ENCODE measurements around the gene RTN4RL1. TPM values are rescaled to one million over a fixed set of nuclear protein-coding genes. Genes with fewer than 3 reads are reported as not detected.

RTN4RL1 gene
- total and polyA plus RNA-seq, 2 of the 13 experiments (the other 11 are each of a cell fraction or from before 2014, with no cell fraction given) = 0.01 TPM; not detected in 1

GRCh38 chr17:1909985-1910384 lies 115.1 kb downstream of the RTN4RL1 start (continued):
- no peak for TF ChIP-seq ZNF678 (CRISPR knock-in tag; IDR thresholded peaks at IDR 0.05)
- TF ChIP-seq, protein P1, sequence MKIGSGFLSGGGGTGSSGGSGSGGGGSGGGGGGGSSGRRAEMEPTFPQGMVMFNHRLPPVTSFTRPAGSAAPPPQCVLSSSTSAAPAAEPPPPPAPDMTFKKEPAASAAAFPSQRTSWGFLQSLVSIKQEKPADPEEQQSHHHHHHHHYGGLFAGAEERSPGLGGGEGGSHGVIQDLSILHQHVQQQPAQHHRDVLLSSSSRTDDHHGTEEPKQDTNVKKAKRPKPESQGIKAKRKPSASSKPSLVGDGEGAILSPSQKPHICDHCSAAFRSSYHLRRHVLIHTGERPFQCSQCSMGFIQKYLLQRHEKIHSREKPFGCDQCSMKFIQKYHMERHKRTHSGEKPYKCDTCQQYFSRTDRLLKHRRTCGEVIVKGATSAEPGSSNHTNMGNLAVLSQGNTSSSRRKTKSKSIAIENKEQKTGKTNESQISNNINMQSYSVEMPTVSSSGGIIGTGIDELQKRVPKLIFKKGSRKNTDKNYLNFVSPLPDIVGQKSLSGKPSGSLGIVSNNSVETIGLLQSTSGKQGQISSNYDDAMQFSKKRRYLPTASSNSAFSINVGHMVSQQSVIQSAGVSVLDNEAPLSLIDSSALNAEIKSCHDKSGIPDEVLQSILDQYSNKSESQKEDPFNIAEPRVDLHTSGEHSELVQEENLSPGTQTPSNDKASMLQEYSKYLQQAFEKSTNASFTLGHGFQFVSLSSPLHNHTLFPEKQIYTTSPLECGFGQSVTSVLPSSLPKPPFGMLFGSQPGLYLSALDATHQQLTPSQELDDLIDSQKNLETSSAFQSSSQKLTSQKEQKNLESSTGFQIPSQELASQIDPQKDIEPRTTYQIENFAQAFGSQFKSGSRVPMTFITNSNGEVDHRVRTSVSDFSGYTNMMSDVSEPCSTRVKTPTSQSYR (CRISPR knock-in tag; IDR thresholded peaks at IDR 0.05; ENCODE audit: borderline replicate concordance) = peak; percentile 31; the same call in 1 of the 2 replicates
- TF ChIP-seq ZNF782 (CRISPR knock-in tag; IDR thresholded peaks at IDR 0.05; ENCODE audit: borderline replicate concordance) = no peak
- TF ChIP-seq ZEB1 (IDR thresholded peaks at IDR 0.05; ENCODE audit: insufficient replicate concordance, low read depth) = peak; percentile 45
- peak; percentile 58; the same call in 1 of the 2 replicates for TF ChIP-seq FOXJ3 (CRISPR knock-in tag; IDR thresholded peaks at IDR 0.05; ENCODE audit: borderline replicate concordance)
- TF ChIP-seq SRSF4 (IDR thresholded peaks at IDR 0.05; ENCODE audit: low read depth, low read length, poor library complexity, severe bottlenecking) = no peak
- no peak for TF ChIP-seq JARID2 (CRISPR knock-in tag; IDR thresholded peaks at IDR 0.05; ENCODE audit: insufficient replicate concordance)
- no peak for TF ChIP-seq ZFAT (CRISPR knock-in tag; conservative IDR thresholded peaks at IDR 0.05)
- TF ChIP-seq, protein P2, sequence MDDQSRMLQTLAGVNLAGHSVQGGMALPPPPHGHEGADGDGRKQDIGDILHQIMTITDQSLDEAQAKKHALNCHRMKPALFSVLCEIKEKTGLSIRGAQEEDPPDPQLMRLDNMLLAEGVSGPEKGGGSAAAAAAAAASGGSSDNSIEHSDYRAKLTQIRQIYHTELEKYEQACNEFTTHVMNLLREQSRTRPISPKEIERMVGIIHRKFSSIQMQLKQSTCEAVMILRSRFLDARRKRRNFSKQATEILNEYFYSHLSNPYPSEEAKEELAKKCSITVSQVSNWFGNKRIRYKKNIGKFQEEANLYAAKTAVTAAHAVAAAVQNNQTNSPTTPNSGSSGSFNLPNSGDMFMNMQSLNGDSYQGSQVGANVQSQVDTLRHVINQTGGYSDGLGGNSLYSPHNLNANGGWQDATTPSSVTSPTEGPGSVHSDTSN (CRISPR knock-in tag; IDR thresholded peaks at IDR 0.05; ENCODE audit: borderline replicate concordance) = no peak
- TF ChIP-seq ZNF430 (CRISPR knock-in tag; IDR thresholded peaks at IDR 0.05) = no peak
- TF ChIP-seq XRCC5 (optimal IDR thresholded peaks at IDR 0.05; ENCODE audit: low read length) = peak; percentile 17
- TF ChIP-seq RERE (CRISPR knock-in tag; IDR thresholded peaks at IDR 0.05; ENCODE audit: low read depth) = 0 out of 2 replicates have a peak, but pooled peaks have one; percentile 55
- no peak for TF ChIP-seq ZNF557 (CRISPR knock-in tag; IDR thresholded peaks at IDR 0.05)
- peak; percentile 43; the same call in 1 of the 2 replicates for TF ChIP-seq PHF21A (CRISPR knock-in tag; IDR thresholded peaks at IDR 0.05)
- no peak for TF ChIP-seq ZNF747 (CRISPR knock-in tag; IDR thresholded peaks at IDR 0.05; ENCODE audit: borderline replicate concordance)
- TF ChIP-seq HIVEP1 (CRISPR knock-in tag; IDR thresholded peaks at IDR 0.05) = no peak
- no peak for TF ChIP-seq ZNF333 (CRISPR knock-in tag; IDR thresholded peaks at IDR 0.05; ENCODE audit: borderline replicate concordance)

Measured in HepG2 (cell line).